ENCODE results near the gene VPS26C. TPM values are rescaled to one million over a fixed set of nuclear protein-coding genes. Genes with fewer than 3 reads are reported as not detected.

The VPS26C gene
- 26.4 to 34.1 TPM (median 28.2 TPM) in 5 replicates for total RNA-seq (2022; extraction: Qiagen RNA extraction)

DNA sequence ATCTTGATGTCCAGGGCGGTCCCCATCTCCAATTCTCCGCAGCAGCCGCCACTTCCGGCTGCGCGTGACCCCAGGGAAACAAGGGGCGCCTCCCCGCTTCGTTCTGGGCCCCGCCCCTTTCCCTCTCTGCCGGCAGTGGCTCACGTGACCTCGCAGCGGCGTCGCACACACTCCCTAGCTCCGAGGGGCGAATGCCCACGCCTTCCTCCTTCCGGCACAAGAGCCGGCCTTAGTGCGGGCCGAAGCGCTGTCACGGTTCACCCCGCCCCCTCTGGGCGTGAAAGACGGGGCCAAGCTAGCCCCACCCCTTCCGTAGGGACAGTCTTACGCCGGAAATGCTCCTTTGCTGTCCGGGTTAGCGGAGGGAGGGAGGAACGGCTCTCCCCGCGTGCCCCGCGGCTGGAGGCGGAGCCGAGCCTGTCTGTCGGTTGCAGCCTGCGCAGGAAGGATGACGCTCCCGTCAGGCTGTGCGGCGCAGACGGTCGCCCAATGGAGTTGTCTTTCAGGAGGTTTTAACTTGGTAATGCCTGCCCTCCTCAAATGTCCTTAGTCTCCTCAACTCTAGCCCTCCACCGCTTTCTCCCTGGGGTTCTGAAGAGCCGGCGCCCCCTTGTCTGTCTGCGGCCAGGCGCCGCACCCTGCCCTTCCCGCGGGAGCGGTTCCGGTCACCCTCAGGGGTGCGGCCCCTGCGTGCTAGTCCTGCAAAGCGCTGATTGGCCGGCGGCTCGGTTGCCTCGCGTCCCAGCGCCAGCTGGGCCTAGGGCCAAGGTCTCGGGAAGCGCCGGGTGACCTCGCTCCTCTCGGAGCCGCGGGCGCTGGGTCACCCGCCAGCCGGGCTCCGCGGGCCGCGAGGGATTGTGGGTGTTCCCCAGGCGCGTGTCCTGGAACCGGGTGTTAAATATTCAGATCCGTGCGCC is at the start of gene VPS26C:
VPS26C (minus strand) TSS at position 66 of the 917 bp plus-strand sequence; CDS start at position 26, 40 bp downstream.

Other genes starting within 250 kb of the VPS26C start
- gene PIGP, start 194.3 kb downstream of the VPS26C start, total RNA-seq (2022; extraction: Qiagen RNA extraction): 15.4 to 17.3 TPM (median 16.4 TPM) in 5 replicates
- 26.0 to 39.8 TPM (median 31.2 TPM) in 5 replicates for gene TTC3, start 194.1 kb downstream of the VPS26C start, total RNA-seq (2022; extraction: Qiagen RNA extraction)
- gene DYRK1A, start 99.4 kb upstream of the VPS26C start, total RNA-seq (2022; extraction: Qiagen RNA extraction): 9.5 to 13.2 TPM (median 10.9 TPM) in 5 replicates